Mesenchymal stem cell (in vitro differentiated cells and primary cell): ENCODE measurements around the gene KLK1.

ENCODE experiments used
- DNase-seq: peaks from one replicate; pipeline ENCODE4 v3.0.0-alpha.2; 2013
- H2AFZ ChIP-seq: one replicate; pipeline ENCODE4 v1.6.1; 2013; ENCODE audit warnings: low read depth, mild to moderate bottlenecking, control low read depth, inconsistent platforms, low read length, moderate library complexity
- H2AK5ac ChIP-seq: 2 replicates; pipeline ENCODE4 v1.6.1; 2013; ENCODE audit warnings: low read length, moderate library complexity, mild to moderate bottlenecking, inconsistent platforms; ENCODE audit not compliant: severe bottlenecking
- H2BK120ac ChIP-seq: one replicate; pipeline ENCODE4 v1.6.1; 2013; ENCODE audit warnings: low read depth, mild to moderate bottlenecking, inconsistent platforms, low read length, moderate library complexity
- H2BK12ac ChIP-seq, 2 experiments: one replicate each; pipeline ENCODE4 v1.6.1; 2013; ENCODE audit warnings: inconsistent platforms in 2 of 2, low read length in 2 of 2, mild to moderate bottlenecking in 2 of 2, moderate library complexity in 2 of 2, control low read depth in 1 of 2
- H2BK15ac ChIP-seq: one replicate; pipeline ENCODE4 v1.6.1; 2013; ENCODE audit warnings: mild to moderate bottlenecking, low read depth, inconsistent platforms; ENCODE audit not compliant: poor library complexity, severe bottlenecking
- H2BK5ac ChIP-seq: 2 replicates; pipeline ENCODE4 v1.6.1; 2013; ENCODE audit warnings: low read depth, mild to moderate bottlenecking, low read length, control low read depth, inconsistent platforms; ENCODE audit not compliant: poor library complexity, severe bottlenecking
- H3K14ac ChIP-seq, 2 experiments: one replicate each; pipeline ENCODE4 v1.6.1; 2013; ENCODE audit warnings: inconsistent platforms in 2 of 2, low read length in 2 of 2, control low read depth in 1 of 2, mild to moderate bottlenecking in 1 of 2, moderate library complexity in 1 of 2
- H3K18ac ChIP-seq, 2 experiments: one replicate each; pipeline ENCODE4 v1.6.1; 2013; ENCODE audit warnings: inconsistent platforms in 2 of 2, low read length in 2 of 2, control low read depth in 1 of 2, low read depth in 1 of 2, mild to moderate bottlenecking in 1 of 2
- H3K23ac ChIP-seq, 2 experiments: one replicate each; pipeline ENCODE4 v1.6.1; 2013; ENCODE audit warnings: inconsistent platforms in 2 of 2, low read length in 2 of 2, mild to moderate bottlenecking in 2 of 2, moderate library complexity in 2 of 2, control low read depth in 1 of 2
- H3K27ac ChIP-seq: 2 replicates; pipeline ENCODE4 v1.5.1; 2013; ENCODE audit warnings: mild to moderate bottlenecking, moderate library complexity, low read length, control low read depth, inconsistent platforms; ENCODE audit not compliant: poor library complexity, severe bottlenecking
- H3K27me3 ChIP-seq, 2 experiments: 2 replicates each; pipeline versions ENCODE4 v1.6.1 to v1.7.0; 2013; ENCODE audit warnings: low read length in 2 of 2, mild to moderate bottlenecking in 2 of 2, moderate library complexity in 2 of 2, control low read depth in 1 of 2, inconsistent platforms in 1 of 2; ENCODE audit not compliant: control insufficient read depth in 1 of 2, insufficient read depth in 1 of 2
- H3K36me3 ChIP-seq, 2 experiments: 2 replicates each; pipeline versions ENCODE4 v1.6.1 to v1.7.0; 2013; ENCODE audit warnings: low read length in 2 of 2, control low read depth in 1 of 2, inconsistent platforms in 1 of 2, low read depth in 1 of 2, mild to moderate bottlenecking in 1 of 2; ENCODE audit not compliant: insufficient read depth in 2 of 2, control insufficient read depth in 1 of 2
- H3K4ac ChIP-seq, 2 experiments: one replicate each; pipeline ENCODE4 v1.6.1; 2013; ENCODE audit warnings: inconsistent platforms in 2 of 2, low read length in 2 of 2, mild to moderate bottlenecking in 2 of 2, moderate library complexity in 2 of 2, control low read depth in 1 of 2, low read depth in 1 of 2
- H3K4me1 ChIP-seq: 2 replicates; pipeline ENCODE4 v1.6.1; 2013; ENCODE audit warnings: low read depth, low read length, control low read depth; ENCODE audit not compliant: control insufficient read depth, insufficient read depth
- H3K4me2 ChIP-seq: 2 replicates; pipeline ENCODE4 v1.6.1; 2013; ENCODE audit warnings: low read length, mild to moderate bottlenecking, inconsistent platforms; ENCODE audit not compliant: poor library complexity, severe bottlenecking
- H3K4me3 ChIP-seq, 2 experiments: 2 replicates each; pipeline versions ENCODE4 v1.5.1 to v1.7.0; 2013; ENCODE audit warnings: low read length in 2 of 2, mild to moderate bottlenecking in 2 of 2, control low read depth in 1 of 2, low read depth in 1 of 2; ENCODE audit not compliant: insufficient read depth in 1 of 2
- H3K79me1 ChIP-seq: replicated peaks from 2 replicates; pipeline ENCODE4 v1.6.1; 2013; ENCODE audit warnings: mild to moderate bottlenecking, control low read depth, low read length, inconsistent platforms; ENCODE audit not compliant: poor library complexity, severe bottlenecking
- H3K9ac ChIP-seq: 2 replicates; pipeline ENCODE4 v1.7.0; 2013; ENCODE audit warnings: mild to moderate bottlenecking, low read length, moderate library complexity
- H3K9me3 ChIP-seq: 2 replicates; pipeline ENCODE4 v1.7.0; 2013; ENCODE audit warnings: mild to moderate bottlenecking, low read length; ENCODE audit not compliant: control insufficient read depth
- H4K8ac ChIP-seq: one replicate; pipeline ENCODE4 v1.6.1; 2013; ENCODE audit warnings: inconsistent platforms, mild to moderate bottlenecking, low read length, moderate library complexity
- H4K91ac ChIP-seq: one replicate; pipeline ENCODE4 v1.6.1; 2013; ENCODE audit warnings: mild to moderate bottlenecking, low read length, inconsistent platforms
- WGBS: methylation state at CpG from one replicate; pipeline ENCODE4 v1.1.7; 2013; ENCODE audit warnings: mixed read lengths; 5-methylcytosine and 5-hydroxymethylcytosine counted together

Gene KLK1

DNA sequence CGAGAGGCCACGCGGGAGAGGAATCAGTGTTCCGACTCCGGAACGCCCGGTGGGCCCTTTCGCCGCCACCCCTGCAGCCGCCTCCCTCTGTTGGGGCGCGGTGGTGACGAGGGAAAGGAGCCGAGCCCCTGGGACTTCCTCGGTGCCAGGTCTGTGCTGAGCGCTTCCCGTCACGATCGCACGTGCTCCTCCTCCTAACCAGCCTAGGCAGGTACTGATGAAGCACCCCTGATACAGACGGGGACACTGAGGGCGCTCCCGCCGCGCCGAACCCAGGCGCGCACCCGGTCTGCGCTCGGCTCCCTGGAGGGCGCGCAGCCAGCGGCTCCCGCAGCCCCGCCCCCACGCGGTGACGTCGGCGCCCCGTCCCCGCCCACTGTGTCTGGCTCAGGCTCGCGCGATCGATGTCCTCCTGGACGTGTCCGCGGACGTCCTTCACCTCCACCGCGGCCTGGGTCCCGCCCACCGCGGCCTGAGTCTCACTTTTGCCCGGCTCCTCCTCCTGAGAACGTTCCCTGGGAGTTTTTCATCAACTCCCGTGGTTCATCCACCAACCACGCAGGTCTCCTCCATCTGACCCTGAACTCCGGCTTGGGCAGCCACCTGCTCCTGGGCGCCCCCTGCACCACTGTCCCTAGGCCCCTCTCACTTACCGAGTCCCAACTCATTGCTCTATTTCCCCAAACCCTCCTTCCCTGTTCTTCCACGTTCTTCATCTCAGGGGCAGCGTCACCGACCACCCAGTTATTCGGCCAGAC lies 12.4 kb upstream of the KLK1 start:
- Histone ChIP-seq H2BK12ac (no peak overlapping the region), H3K4me3 (peak overlapping the region; percentile 34 to 78), H3K14ac (peak overlapping the region in 1 of 2 experiments; percentile 73), H4K8ac (peak overlapping the region; percentile 80), H3K4me2 (peak overlapping the region; percentile 1), H3K23ac (no peak overlapping the region), H2BK120ac (no peak overlapping the region), H3K79me1 (no peaks in the 10 kb centered on the region), H3K36me3 (no peaks in the 10 kb centered on the region), H3K9me3 (no peaks in the 10 kb centered on the region), H3K4me1 (no peaks in the 10 kb centered on the region), H3K27ac (no peak overlapping the region), H2AFZ (peak overlapping the region; percentile 83), H3K27me3 (peaks cover 0 to 58% of the 10 kb centered on the region in 2 experiments), H3K4ac (no peak overlapping the region), H2BK15ac (peak overlapping the region; percentile 48), H2AK5ac (no peak overlapping the region), H3K9ac (peak overlapping the region; percentile 69), H4K91ac (peak overlapping the region; percentile 70), H3K18ac (peak overlapping the region; percentile 52 to 81), H2BK5ac (no peak overlapping the region)
- 5% methylated on average over 67 of the region's 67 CpGs for WGBS
- peak; percentile 67 for DNase-seq

DNA sequence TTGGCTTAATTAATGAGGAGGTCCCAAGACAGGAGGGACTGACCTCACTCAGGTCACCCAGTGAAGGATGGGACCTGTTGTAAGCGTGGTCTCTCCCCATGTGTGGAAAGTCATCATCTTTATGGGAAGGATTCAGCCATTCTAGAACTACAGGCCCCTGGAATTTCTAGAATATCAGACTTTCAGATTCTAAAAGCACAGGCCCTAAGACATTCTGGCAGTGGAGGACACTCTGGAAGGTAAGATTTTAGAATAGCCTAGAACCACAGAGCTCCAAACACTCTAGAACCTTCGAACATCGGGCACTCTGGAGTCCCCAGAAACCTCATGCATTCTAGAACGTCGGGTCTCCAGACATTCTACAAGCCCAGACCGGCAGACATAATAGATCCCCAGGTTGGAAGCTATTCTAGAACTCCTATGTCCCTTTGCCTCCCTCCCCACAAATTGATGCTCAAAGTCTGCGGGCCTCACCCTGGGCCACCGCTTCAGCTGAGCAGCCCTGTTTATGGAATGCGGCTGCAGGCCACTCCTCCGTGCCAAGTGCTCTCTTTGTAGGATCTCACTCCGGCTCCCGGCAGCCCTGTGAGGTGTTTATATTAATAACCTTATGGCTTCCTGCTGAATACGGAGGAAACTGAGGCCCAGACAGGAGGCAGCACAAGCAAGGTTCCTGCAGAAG lies 11.7 kb upstream of the KLK1 start:
- H2BK15ac ChIP-seq: no peak overlapping the region
- no peaks in the 10 kb centered on the region for H3K4me1 ChIP-seq
- H3K27me3 ChIP-seq: peaks cover 0 to 63% of the 10 kb centered on the region in 2 experiments
- no peak overlapping the region for H3K27ac ChIP-seq
- peak overlapping the region; percentile 34 to 78 for H3K4me3 ChIP-seq
- H2AK5ac ChIP-seq: no peak overlapping the region
- no peaks in the 10 kb centered on the region for H3K79me1 ChIP-seq
- DNase-seq: peak; percentile 29
- H4K91ac ChIP-seq: peak overlapping the region; percentile 70
- no peak overlapping the region for H2BK12ac ChIP-seq
- WGBS: 42% methylated on average over 13 of the region's 13 CpGs
- peak overlapping the region; percentile 1 for H3K4me2 ChIP-seq
- peak overlapping the region in 1 of 2 experiments; percentile 52 for H3K18ac ChIP-seq
- no peak overlapping the region for H3K23ac ChIP-seq
- peak overlapping the region; percentile 83 for H2AFZ ChIP-seq
- H3K14ac ChIP-seq: peak overlapping the region in 1 of 2 experiments; percentile 73
- H4K8ac ChIP-seq: peak overlapping the region; percentile 80
- H3K9ac ChIP-seq: peak overlapping the region; percentile 69
- no peaks in the 10 kb centered on the region for H3K9me3 ChIP-seq
- H3K4ac ChIP-seq: no peak overlapping the region
- H2BK120ac ChIP-seq: no peak overlapping the region
- H2BK5ac ChIP-seq: no peak overlapping the region
- no peaks in the 10 kb centered on the region for H3K36me3 ChIP-seq

DNA sequence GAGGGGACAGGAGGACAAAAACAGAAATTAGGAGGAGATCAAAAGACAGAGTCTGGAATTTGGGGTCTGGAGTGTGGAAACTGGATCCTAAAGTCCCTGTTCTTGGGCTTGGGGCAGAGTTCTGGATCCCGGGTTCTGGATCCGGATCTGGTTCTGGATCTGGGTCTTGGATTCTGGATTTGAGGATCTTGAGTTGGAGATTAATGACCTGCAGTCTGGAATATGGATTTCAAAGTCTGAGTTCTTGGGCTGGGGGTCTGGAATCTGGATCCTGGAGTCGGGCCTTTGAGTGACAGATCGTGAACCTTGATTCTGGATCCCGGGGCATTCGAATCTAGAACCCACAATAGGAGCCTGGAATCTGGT lies 10.2 kb upstream of the KLK1 start:
- no peak overlapping the region for H4K91ac ChIP-seq
- WGBS: 91% methylated on average over 6 of the region's 6 CpGs
- H3K18ac ChIP-seq: no peak overlapping the region
- H2BK12ac ChIP-seq: no peak overlapping the region
- H3K9ac ChIP-seq: no peak overlapping the region
- no peak overlapping the region for H3K27ac ChIP-seq
- H3K23ac ChIP-seq: no peak overlapping the region
- H2AK5ac ChIP-seq: no peak overlapping the region
- H2BK15ac ChIP-seq: no peak overlapping the region
- H2BK5ac ChIP-seq: no peak overlapping the region
- H2BK120ac ChIP-seq: no peak overlapping the region
- DNase-seq: no peak
- no peak overlapping the region for H3K4me3 ChIP-seq
- H3K4me2 ChIP-seq: no peak overlapping the region
- H3K79me1 ChIP-seq: no peaks in the 10 kb centered on the region
- H2AFZ ChIP-seq: no peak overlapping the region
- no peak overlapping the region for H4K8ac ChIP-seq
- H3K27me3 ChIP-seq: peaks cover 0 to 63% of the 10 kb centered on the region in 2 experiments
- no peaks in the 10 kb centered on the region for H3K36me3 ChIP-seq
- no peak overlapping the region for H3K14ac ChIP-seq
- no peak overlapping the region for H3K4ac ChIP-seq
- no peaks in the 10 kb centered on the region for H3K4me1 ChIP-seq
- no peaks in the 10 kb centered on the region for H3K9me3 ChIP-seq

DNA sequence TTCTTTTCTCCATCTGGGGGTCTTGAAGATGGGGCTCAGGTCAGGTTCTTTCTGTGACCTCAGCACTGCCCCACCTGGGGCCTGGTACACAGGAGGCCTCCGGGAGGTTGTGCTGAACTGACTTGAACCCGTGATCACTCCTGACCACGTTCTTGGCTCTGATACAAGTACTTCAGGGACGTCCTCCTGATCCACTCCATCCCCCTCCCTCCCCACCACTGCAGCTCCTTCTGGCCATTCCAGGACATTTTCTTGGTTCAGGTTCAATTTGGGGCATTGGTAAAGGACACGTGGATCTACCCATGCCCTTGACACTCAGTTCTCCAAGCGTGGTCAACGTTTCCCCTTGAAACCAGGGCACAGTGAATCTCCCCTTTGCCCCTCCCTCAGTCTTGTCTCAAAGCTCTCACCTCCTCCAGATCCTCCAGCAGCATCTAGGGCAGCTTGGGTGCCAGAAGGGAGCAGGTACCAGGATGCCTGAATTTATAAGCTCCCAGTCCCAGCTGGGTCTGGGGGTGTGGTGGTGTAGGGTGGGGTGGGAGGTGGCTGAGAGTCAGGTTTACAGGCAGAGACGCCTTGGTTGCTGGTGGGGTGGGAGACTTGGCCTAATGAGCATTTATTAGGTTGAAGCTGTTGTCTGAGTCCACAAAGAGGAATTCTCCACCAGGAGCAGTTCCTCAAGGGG lies 9.7 kb upstream of the KLK1 start, which contains the start of gene KLK15:
Gene KLK15, minus strand, starts transcription at position 458 of the 685 bp plus-strand sequence. CDS start 2,082 bp downstream, outside the sequence.
- Histone ChIP-seq H3K4me2 (no peak within 1 kb of the TSS), H2BK15ac (no peak within 1 kb of the TSS), H3K27me3 (peaks cover 0 to 61% of the 10 kb centered on the region in 2 experiments), H3K4me3 (no peak within 1 kb of the TSS), H3K9me3 (no peaks in the 10 kb centered on the region), H4K91ac (no peak within 1 kb of the TSS), H2BK5ac (no peak within 1 kb of the TSS), H3K18ac (no peak within 1 kb of the TSS), H2AFZ (no peak within 1 kb of the TSS), H3K4me1 (no peaks in the 10 kb centered on the region), H3K27ac (no peak within 1 kb of the TSS), H2AK5ac (no peak within 1 kb of the TSS), H3K14ac (no peak within 1 kb of the TSS), H3K4ac (no peak within 1 kb of the TSS), H2BK12ac (no peak within 1 kb of the TSS), H3K79me1 (no peaks in the 10 kb centered on the region), H3K9ac (no peak within 1 kb of the TSS), H3K36me3 (no peaks in the 10 kb centered on the region), H2BK120ac (no peak within 1 kb of the TSS), H4K8ac (no peak within 1 kb of the TSS), H3K23ac (no peak within 1 kb of the TSS)
- WGBS: 57% methylated on average over 8 of the region's 8 CpGs
- no peak for DNase-seq
